Measurements from ENCODE around the gene GRID2.

The GRID2 gene

DNA sequence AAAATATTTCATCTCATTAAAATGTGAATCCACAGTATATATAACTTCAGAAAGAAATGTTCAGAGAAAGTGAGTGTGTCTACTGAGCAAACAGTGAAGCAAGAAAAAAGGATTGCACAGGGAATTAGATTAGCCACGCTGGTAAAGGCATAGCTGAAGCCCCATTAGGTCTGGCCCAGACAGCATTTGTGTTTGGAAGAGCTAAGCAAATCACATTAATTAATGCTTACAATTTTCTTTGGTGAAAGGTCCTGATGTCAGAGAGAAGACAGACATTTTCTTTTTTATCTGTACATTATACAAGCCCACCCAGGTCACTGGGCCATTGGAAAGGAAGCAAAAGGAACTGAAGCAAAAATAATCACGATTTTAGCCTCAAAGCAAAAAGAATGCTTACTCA, 354.6 kb downstream of the GRID2 start:
- DNase-seq (ENCODE audit: extremely low read depth in 1 of 2, low read depth in 1 of 2): no peak

DNA sequence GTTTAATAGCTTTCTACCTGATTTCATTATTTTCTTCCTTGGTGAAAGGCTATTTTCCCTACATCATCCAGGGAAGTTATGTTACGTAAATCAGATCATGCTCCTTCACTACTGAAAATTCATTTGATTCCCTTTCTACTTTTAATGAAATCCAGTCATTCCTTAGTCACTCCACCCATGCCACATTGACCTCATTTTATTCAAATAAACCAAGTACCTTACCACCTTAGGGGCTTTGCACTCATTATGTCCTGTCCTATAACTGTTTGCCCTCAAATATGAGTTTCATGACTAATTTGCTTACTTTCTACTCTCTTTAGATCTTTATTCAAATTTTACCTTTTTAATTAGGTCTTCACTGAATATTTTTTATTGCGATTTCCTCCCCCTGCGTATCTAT, 374.0 kb downstream of the GRID2 start:
- DNase-seq (ENCODE audit: extremely low read depth in 1 of 2, low read depth in 1 of 2): no peak

DNA sequence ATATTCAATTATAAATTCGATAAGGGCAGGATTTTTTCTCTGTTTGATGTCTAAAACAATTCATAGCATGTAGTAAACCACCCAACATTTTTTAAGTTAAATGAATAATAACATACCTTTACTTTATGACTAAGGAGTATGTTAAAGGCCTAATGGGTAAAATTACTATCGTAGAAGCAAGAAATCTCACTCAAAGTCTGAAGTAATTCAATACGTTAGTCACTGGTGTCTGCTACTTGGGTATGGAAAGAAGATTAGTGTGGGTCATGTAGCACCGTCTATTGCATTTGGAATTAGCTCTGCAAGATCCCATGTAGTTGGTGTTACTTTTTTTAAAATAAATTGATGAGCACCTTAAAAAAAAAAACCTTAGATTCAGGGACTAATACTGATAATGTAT, 374.5 kb downstream of the GRID2 start:
- DNase-seq (ENCODE audit: extremely low read depth in 1 of 2, low read depth in 1 of 2): no peak

DNA sequence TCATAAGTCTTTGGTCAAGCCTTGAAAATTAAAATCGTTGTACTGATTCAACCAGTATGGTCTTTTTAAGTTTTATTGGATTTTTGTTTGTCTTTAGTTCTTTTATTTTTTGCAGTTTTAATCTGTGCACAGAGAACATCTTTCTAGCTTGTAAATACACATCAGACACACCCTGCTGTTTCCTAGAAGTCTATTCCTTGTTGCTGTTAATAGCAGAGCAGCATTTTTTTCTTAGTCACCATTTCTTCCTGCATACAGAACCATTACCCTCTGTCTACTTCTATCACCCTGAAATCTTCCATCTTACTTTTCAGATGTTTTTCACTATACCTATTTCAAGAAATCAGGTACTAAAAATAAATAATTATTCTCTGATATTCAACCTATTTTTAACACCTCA, 375.4 kb downstream of the GRID2 start:
- DNase-seq (ENCODE audit: extremely low read depth in 1 of 2, low read depth in 1 of 2): no peak

DNA sequence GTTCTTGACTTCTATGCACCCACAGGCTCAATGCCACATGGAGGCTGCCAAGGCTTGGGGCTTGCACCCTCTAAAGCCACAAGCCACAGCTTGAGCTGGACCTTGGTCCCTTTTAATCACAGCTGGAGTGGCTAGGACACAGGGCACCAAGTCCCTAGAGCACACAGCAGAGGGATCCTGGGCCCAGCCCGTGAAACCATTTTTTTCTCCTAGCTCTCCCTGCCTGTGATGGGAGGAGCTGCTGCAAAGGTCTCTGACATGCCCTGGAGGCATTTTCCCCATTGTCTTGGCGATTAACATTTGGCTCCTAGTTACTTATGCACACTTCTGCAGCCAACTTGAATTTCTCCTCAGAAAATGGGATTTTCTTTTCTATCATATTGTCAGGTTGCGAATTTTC, 410.9 kb downstream of the GRID2 start:
- no peak for DNase-seq (ENCODE audit: extremely low read depth in 1 of 2, low read depth in 1 of 2)

DNA sequence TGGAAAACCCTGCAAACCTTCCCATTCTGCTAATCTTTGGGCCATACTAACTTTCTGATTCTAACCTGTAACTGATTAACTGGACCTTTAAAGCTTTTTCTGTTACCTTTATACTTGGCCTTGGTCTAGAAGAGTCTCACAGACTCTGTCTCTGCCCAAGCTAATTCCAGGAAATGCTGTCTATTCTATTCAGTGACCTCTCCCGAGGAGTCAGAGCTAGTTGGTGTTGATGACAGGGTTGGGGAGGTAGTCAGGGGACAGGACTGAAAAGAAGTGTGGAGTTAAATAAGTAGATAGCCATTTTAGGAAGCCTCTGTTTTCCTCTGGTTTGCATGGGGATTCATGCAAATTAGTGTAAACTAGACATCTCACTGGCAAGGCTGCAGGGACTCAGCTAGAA, 429.5 kb downstream of the GRID2 start:
- no peak for DNase-seq (ENCODE audit: extremely low read depth in 1 of 2, low read depth in 1 of 2)

DNA sequence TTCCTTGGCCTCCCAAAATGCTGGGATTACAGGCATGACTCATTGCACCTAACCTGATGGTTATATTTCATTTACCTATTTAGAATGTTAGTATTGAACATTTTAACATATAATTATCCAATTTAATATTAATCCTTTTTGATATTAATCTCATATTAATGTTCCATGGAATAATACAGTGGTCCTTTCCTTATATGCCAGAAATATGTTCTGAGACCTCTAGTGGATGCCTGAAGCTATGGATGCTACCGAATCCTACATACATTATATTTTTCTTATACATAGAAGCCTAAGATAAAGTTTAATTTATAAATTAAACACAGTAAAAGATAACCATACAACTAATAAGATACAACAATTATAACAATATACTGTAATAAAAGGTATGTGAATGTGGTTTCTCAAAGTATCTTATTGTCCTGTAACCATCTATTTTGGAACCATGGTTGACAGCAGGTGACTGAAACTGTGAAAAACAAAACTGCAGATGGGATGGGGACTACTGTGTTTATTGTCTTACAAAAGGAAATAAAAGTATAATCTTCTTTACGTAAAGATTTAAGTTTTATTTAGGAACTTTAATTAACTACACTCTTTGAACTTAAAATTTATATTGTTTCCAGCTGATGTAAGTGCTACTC, 431.4 kb downstream of the GRID2 start:
- DNase-seq (ENCODE audit: extremely low read depth in 1 of 2, low read depth in 1 of 2): no peak

DNA sequence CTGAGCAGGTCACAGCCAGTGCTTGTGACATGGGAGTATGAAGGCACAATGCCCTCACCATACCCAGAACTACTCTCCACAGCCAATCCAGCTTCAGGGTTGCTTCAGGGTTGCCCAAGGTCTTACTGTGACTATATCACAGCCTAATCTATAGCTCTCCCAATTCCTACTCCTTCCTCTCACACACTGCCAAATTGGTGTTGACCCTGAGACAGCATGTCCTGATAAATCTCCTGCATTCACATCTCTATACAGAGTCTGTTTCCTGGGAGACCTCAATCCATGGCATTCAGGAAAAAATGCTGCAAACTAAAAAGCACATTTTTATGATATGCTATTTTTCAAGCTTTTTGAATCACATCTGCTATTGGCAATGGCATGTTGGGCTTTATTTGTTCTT, 456.7 kb downstream of the GRID2 start:
- DNase-seq (ENCODE audit: extremely low read depth in 1 of 2, low read depth in 1 of 2): no peak

DNA sequence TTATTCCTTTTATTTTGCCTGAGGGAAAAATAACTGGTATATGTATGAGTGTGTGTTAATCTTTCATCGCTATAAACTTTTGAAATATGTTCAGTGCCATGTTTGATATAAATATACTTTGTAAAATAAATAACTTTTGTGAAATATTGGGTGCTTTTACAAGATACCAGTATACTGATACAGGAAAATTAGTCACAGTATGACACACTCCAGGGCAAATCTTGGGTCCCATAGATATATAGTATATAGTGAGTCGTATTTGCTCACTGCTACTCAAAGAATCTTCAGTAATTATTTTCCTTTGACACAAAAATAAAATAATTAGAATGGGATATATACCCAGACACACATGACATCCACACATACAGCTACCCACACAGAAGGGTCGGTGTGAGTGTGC, 472.3 kb downstream of the GRID2 start:
- no peak for DNase-seq (ENCODE audit: extremely low read depth in 1 of 2, low read depth in 1 of 2)

DNA sequence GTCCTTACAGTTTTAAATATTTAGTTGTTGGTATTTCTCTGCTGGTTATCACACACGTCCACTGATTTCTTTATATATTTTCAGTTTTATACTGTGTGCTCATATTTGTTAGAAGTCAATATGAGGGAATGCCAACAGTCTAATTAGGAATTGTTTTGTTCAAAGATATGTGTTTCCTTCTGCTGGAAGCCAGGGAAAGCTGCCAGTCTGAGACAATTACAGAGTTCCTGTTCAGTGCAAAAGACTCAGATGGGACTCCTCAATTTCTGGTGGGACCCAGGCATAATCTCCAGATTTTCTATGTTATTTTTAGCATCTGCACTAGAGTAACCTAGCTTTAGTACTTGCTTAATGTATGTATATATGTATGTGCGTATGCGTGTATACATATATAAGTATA, 486.0 kb downstream of the GRID2 start:
- no peak for DNase-seq (ENCODE audit: extremely low read depth in 1 of 2, low read depth in 1 of 2)

DNA sequence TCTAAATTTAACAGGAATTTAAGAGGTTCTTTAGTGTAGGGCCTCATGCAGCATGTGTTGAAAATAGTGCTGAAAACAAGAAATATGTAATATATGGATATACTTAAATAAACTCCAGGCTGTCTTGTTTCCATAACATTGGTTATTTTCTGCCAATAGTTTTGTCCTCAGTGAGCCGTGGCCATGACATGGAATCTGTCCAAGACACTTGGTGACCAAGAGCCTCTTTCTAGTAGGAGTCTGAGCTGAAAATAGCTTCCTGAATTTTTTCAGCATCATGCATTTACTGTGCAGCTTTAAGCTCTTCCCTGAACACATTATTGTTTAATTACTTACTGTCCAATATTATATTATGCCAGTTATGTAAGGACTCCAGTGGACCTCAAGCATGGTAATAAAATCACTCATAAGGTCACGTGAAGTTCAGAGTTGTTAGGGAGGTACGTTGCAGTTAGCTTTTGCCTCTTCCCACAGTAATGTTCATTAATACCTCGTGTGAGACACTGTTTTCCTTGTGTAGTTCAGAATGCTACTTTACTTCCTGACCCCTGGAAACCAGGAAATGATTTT, 488.2 kb downstream of the GRID2 start:
- DNase-seq (ENCODE audit: extremely low read depth in 1 of 2, low read depth in 1 of 2): no peak

DNA sequence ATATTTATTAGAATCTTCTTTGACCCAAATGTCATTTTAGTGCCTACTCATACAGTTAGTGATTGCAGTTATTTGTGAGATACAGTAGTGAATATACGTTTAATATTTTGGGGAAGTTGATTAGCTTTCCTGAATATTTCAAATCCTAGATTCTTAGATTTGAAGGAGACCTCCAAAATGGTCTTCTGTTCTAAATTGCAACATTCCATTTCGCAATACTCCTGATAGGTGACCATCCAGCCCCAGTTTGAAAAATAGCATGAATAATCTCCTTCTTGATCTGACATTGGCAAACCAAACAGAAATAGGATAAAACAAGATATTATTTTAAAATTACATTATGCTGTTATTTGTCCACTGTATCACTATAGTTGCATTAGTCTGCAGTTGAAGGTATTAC, 505.6 kb downstream of the GRID2 start:
- no peak for DNase-seq (ENCODE audit: extremely low read depth in 1 of 2, low read depth in 1 of 2)

DNA sequence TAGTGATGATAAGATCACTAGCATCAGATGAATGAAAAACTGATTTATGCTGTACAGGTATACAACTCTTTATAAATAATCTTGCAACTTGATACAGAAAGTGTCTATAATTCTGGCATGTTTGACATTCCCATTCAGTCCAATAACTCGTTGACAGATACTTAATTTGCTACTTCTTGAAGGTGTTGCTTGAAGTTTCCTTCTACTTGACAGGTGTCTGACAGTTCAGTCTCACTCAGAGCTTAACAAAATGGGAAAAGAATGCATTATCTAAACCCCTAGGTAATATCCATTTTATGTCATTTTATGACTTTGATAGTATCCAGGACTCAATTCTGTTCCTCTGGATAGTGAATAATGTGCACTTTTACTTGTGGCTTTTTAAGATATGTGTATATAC, 508.9 kb downstream of the GRID2 start:
- DNase-seq (ENCODE audit: extremely low read depth in 1 of 2, low read depth in 1 of 2): no peak

DNA sequence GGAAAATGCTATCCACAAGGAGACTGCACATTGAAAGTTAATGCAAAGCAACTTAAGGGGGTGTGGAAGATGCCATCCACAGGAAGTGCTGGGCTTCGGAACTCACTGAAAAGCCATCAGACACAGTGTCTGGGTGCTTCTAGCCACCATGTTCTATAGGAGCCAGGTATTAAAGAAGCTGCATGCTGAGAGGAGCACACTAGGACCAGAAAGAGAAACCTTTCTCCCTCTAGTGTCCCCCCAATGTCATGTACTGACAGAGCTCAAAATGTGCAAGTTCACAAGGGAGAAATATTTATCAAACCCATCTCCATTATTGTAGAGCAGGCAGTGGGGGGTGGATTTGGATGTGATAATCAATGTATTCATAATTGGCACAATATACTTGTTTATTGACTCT, 510.9 kb downstream of the GRID2 start:
- no peak for DNase-seq (ENCODE audit: extremely low read depth in 1 of 2, low read depth in 1 of 2)

DNA sequence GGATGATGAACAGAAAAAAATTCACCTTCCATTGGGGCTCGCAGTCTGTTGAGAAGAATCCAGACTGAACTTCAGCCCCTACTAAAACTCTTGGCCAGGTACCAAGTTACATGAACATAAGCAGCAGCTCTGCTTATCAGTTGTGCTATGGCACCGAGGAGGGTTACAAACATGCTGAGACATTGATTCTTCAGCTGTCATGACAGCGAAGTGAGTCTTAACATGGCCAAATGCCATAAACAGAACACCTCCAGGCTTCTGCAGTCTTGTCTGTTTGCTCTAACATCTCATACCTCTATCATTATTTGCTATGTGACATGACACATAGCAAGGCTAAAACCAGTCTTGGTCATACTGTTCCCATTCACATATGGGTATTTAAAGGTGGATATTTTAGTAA, 521.5 kb downstream of the GRID2 start:
- DNase-seq (ENCODE audit: extremely low read depth in 1 of 2, low read depth in 1 of 2): no peak

DNA sequence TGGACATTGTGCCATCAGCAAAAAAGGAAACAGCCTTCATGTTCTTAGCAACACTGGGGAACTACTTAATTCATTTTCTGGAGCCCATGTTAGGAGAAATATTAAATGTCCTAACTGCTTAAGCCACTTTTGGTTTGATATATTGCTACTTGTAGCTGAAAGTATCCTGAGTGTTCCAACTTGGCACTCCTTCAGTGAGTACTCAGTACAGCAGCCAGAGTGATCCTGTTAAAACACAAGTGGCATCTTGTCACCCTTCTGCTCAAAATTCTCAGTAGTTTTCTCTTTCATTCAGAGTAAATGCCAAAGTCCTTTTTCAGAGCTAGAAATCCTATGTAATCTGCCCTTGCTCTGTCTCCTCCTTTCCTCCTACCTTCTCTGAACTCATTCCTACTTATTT, 522.0 kb downstream of the GRID2 start:
- DNase-seq (ENCODE audit: extremely low read depth in 1 of 2, low read depth in 1 of 2): no peak

DNA sequence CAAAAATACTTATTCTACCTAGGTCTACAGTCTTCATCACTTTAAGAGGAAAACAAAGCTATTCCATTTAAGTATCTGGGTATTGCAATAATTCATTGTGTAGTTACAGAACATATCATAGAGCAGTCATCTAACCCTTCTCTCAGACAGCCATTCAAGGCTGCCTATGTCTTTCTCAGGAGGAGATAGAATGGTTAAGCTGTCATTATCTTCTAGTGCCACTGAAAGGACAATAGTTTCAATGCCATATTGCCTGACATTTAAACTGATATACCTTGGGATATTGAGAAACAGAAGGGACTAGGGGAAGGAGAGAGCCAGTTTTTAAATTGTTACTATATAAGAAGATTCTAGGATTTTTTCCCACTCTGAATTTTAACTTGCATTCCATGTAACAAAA, 527.0 kb downstream of the GRID2 start:
- DNase-seq (ENCODE audit: extremely low read depth in 1 of 2, low read depth in 1 of 2): no peak

DNA sequence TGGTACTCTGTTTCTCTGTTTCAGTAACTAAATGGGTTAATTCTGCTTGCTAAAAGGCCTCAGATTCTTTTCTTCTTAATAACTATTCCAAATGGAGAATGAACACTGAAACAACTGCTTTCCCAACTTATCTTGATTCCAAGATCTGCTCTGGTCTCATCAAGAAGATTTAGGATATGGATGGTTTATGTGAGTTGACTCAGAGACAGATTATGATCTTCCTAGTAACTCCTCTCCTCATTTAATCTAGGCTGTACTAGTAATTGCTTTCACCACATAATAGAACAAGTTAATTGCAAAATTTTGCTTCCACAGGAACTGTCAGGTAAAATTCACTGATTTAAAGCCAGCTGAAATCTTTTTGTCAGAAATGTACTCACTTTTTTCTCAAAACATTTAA, 537.1 kb downstream of the GRID2 start:
- no peak for DNase-seq (ENCODE audit: extremely low read depth in 1 of 2, low read depth in 1 of 2)

DNA sequence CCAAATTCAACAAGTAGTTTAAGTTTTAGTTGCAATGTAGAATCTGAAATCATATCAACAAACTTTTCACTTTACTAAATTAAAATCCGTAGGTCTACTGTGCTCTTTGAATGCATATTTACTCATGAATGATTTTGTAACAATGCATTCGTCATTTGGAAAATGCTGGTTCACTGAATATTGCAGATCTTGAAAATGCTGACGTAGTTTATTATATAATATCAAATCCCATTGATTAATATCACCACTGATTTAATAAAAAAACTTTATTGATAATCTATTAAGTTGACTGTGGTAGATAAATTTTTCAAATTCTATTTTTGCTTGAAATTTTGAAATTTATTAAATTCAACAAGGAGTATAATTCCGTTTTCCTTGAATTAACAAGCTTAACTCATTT, 540.0 kb downstream of the GRID2 start:
- no peak for DNase-seq (ENCODE audit: extremely low read depth in 1 of 2, low read depth in 1 of 2)

DNA sequence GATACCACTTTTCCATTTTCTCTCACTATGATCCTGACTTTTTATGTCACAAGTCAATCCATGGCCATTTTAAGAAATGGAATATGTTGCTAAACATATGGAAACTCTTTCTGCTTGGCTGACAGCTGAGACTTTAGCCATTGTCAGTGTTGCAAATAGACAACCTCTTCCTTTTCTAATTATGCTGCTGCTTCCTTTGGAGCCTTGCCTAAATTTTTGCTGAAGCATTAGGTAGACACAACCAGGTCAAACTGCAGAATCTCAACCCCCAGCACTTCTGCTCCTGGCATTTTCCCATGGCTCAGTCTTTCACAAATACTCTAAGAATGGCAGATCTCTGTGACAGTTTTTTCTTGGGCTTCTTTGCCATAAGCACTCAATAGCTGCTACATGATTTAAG, 543.3 kb downstream of the GRID2 start:
- DNase-seq (ENCODE audit: extremely low read depth in 1 of 2, low read depth in 1 of 2): no peak

DNA sequence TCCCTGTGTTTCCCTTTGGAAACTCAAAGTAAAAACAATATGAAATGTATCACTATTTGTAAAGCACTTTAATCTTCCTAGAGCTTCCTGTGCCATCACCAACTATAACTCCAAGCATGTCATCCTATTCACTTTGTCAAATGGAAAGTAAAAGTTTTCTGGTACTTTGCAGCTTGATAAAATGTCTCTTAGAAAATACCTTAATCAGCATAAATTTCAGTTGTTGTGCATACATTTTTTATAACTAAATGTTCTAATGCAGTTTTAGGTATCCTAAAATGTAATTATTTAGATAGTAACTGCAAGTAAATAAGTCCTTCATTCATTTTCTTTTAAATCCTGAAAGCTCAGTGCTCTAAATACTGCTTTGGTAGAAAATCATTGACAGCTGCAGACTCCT, 558.7 kb downstream of the GRID2 start:
- no peak for DNase-seq (ENCODE audit: extremely low read depth in 1 of 2, low read depth in 1 of 2)

DNA sequence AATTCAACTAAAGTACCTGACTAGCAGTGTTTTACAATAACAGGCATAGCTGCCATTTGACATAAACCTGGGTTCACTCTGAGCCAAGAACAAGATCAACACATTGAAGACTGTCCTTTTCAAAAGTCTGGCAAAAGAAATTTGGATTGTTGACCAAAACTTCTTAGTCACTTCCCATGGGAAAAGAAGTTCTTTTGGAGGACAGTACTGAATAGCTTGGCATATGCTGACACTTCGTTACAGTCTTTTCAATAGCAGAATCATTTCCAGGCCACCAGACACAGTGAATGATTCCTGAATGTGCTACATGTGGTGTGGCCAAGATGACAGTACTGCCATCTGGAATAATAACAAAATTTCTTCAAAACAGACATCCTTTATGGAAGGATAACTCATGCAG, 560.3 kb downstream of the GRID2 start:
- DNase-seq (ENCODE audit: extremely low read depth in 1 of 2, low read depth in 1 of 2): no peak

DNA sequence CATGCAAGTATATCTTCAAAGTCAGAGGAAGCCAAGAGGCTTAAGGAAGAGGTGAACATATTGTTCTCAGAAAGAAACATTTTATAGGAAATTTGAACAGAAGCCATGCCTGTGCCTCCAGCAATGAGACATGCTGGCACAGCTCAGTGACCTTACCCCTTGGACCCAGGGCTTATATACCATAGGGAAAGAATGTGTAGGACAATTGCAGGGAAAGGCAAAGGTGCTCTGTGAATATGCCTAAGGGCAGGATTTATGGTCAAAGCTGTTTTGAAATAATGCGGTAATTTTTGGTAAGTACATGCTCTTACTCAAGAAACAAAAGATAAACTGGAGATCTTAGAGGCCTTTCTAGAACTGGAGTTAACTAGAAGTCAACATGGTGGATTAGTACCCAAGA, 568.8 kb downstream of the GRID2 start:
- DNase-seq (ENCODE audit: extremely low read depth in 1 of 2, low read depth in 1 of 2): no peak

Data from stimulated activated CD8-positive, alpha-beta memory T cell treated with anti-CD3 and anti-CD28 coated beads, Interleukin-7, amount 100 ng/mL, for 48 hours (primary cell).